ENCODE results near the gene ZFP28. TPM values are rescaled to one million over a fixed set of nuclear protein-coding genes. Genes with fewer than 3 reads are reported as not detected.

The ZFP28 gene
- total RNA-seq = 10 to 100 TPM; 10.2 to 19.1 (median 14.3) TPM

- no peaks in the 10 kb centered on the region for H3K27me3 ChIP-seq
- H3K4me1 ChIP-seq = peaks cover 0 to 32% (median 10%) of the 10 kb centered on the region in 3 donors
- WGBS, 2 donors (ENCODE audit: low coverage in 1 of 2) = no CpG with 5 or more reads among the region's 65 CpGs
- H3K4me3 ChIP-seq = peak within 1 kb of the TSS; percentile 83 to 97
- peaks cover 0 to 74% (median 4%) of the 10 kb centered on the region in 3 donors for H3K9me3 ChIP-seq
- ATAC-seq = peak; percentile 77
- TF ChIP-seq POLR2AphosphoS5 (IDR thresholded peaks at IDR 0.05) (no peak), POLR2A (IDR thresholded peaks at IDR 0.05) (no peak), CTCF (IDR thresholded peaks at IDR 0.05) (no peak), EP300 (IDR thresholded peaks at IDR 0.05) (no peak)
- H3K27ac ChIP-seq = peak within 1 kb of the TSS; percentile 71 to 96 (median 92)
- peaks cover 0 to 41% of the 10 kb centered on the region in 2 donors for H3K36me3 ChIP-seq
Observed at GRCh38 chr19:56538761-56539263, at the start of gene ZFP28. ZFP28 (plus strand) TSS chr19:56538948; CDS start chr19:56539019, 71 bp downstream.

- ATAC-seq = no peak
Observed at GRCh38 chr19:56491399-56491798, 47.3 kb upstream of the ZFP28 start.

GRCh38 chr19:56504581-56504980 is 34.2 kb upstream of the ZFP28 start:
- H3K27ac ChIP-seq = no peak overlapping the region
- H3K36me3 ChIP-seq = no peaks in the 10 kb centered on the region
- H3K9me3 ChIP-seq = peaks cover 0 to 10% (median 0%) of the 10 kb centered on the region in 3 donors
- ATAC-seq = no peak
- H3K4me1 ChIP-seq = peaks cover 0 to 9% (median 6%) of the 10 kb centered on the region in 3 donors
- no peaks in the 10 kb centered on the region for H3K27me3 ChIP-seq
- no peak for TF ChIP-seq POLR2A (IDR thresholded peaks at IDR 0.05)
- no peak for TF ChIP-seq POLR2AphosphoS5 (IDR thresholded peaks at IDR 0.05)
- TF ChIP-seq EP300 (IDR thresholded peaks at IDR 0.05) = no peak
- TF ChIP-seq CTCF (IDR thresholded peaks at IDR 0.05) = no peak
- H3K4me3 ChIP-seq = no peak overlapping the region
- WGBS, 2 donors (ENCODE audit: low coverage in 1 of 2) = 85 to 86% methylated on average over 2 of the region's 2 CpGs

More at GRCh38 chr19:56491399-56491798, 47.3 kb upstream of the ZFP28 start:
- TF ChIP-seq POLR2AphosphoS5 (IDR thresholded peaks at IDR 0.05) (no peak), EP300 (IDR thresholded peaks at IDR 0.05) (no peak), CTCF (IDR thresholded peaks at IDR 0.05) (no peak), POLR2A (IDR thresholded peaks at IDR 0.05) (no peak)
- H3K36me3 ChIP-seq = peaks cover 0 to 53% of the 10 kb centered on the region in 2 donors
- no peaks in the 10 kb centered on the region for H3K4me1 ChIP-seq
- whole genome bisulfite sequencing, 2 donors (ENCODE audit: low coverage in 1 of 2) = 33 to 77% methylated on average over 1 to 3 of the region's 3 CpGs
- no peak overlapping the region for H3K27ac ChIP-seq
- peaks cover 0 to 86% (median 0%) of the 10 kb centered on the region in 3 donors for H3K9me3 ChIP-seq
- H3K4me3 ChIP-seq = no peak overlapping the region
- H3K27me3 ChIP-seq = no peaks in the 10 kb centered on the region

DNA sequence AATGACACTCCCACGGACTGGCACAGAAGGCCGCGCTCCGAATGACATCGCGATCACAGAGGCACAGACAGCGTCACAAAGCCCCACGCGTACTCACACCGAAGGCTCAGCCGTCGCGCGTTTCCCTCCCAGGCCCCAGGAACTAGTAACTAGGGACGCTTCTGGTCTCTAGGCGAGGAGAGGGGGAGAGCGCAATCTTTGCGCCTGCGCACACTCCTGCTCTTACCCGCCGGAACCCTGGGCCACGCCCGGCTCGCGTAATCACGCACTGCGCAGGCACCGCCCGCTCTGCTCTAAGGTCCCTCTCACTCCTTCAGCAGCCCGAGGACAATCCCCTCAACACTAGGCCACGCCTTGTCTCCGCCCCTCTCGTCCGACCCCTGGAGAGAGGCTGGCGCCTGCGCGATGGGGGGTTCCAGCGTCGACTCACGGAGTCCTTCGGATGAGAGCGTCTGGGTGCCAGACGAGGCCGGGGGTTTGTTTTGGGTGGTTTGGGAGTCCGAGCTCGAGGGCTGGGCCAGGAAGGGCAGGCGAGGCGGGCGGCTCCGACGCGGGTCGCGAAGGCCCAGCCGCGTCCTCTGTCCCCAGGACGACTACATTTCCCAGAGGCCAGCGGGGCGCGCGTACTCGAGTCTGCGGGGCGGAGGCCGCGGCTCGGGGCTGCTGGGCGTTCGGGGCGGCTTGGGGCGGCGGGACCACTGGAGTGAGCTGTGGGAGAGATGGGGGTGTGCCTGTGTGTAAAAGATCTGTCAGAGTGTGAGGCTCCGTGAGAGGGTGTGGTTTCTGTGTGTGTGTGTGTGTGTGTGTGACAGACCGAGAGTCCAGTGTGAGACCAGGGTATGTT is 31.1 kb upstream of the ZFP28 start, which contains the start of gene ZNF471:
Gene ZNF471, plus strand, starts transcription at position 410 of the 844 bp plus-strand sequence. CDS start 3,717 bp downstream, outside the sequence.
- Histone ChIP-seq H3K4me3 (peak within 1 kb of the TSS; percentile 50 to 71), H3K4me1 (peaks cover 0 to 9% (median 6%) of the 10 kb centered on the region in 3 donors), H3K36me3 (peaks cover 0 to 16% of the 10 kb centered on the region in 2 donors), H3K27ac (peak within 1 kb of the TSS; percentile 65 to 99 (median 96)), H3K27me3 (no peaks in the 10 kb centered on the region), H3K9me3 (peaks cover 0 to 10% (median 0%) of the 10 kb centered on the region in 3 donors)
- TF ChIP-seq POLR2A (IDR thresholded peaks at IDR 0.05) = peak in 1 of 2 donors; percentile 12
- TF ChIP-seq CTCF (IDR thresholded peaks at IDR 0.05) = no peak
- peak; percentile 27 for TF ChIP-seq POLR2AphosphoS5 (IDR thresholded peaks at IDR 0.05)
- no peak for TF ChIP-seq EP300 (IDR thresholded peaks at IDR 0.05)
- ATAC-seq = peak; percentile 100
- 0% methylated on average over 2 to 3 of the region's 74 CpGs for WGBS, 2 donors (ENCODE audit: low coverage in 1 of 2)

All from gastroesophageal sphincter (tissue), 4 donors.